ENCODE data around the gene TTLL11.

The TTLL11 gene

GRCh38 chr9:121947775-121948174 is 145.3 kb downstream of the TTLL11 start:
- DNase-seq (ENCODE audit: low spot score) = no peak
- no peak for TF ChIP-seq CTCF (IDR thresholded peaks at IDR 0.05; ENCODE audit: poor library complexity, severe bottlenecking)
- no peak overlapping the region for H3K27ac ChIP-seq (ENCODE audit: poor library complexity, severe bottlenecking)
- no peaks in the 10 kb centered on the region for H3K9me3 ChIP-seq (ENCODE audit: severe bottlenecking)
- H3K4me1 ChIP-seq (ENCODE audit: insufficient read depth, poor library complexity, severe bottlenecking) = peaks cover 31% of the 10 kb centered on the region
- no peaks in the 10 kb centered on the region for H3K27me3 ChIP-seq (ENCODE audit: insufficient read depth, poor library complexity, severe bottlenecking)
- no peak for ATAC-seq (ENCODE audit: low read depth)
- no peak overlapping the region for H3K4me3 ChIP-seq (ENCODE audit: severe bottlenecking)
- peaks cover 13% of the 10 kb centered on the region for H3K36me3 ChIP-seq (ENCODE audit: low read depth)

- Histone ChIP-seq H3K27ac (ENCODE audit: poor library complexity, severe bottlenecking) (peak overlapping the region; percentile 80), H3K9me3 (ENCODE audit: severe bottlenecking) (no peaks in the 10 kb centered on the region), H3K36me3 (ENCODE audit: low read depth) (peaks cover 13% of the 10 kb centered on the region), H3K4me1 (ENCODE audit: insufficient read depth, poor library complexity, severe bottlenecking) (peaks cover 31% of the 10 kb centered on the region), H3K4me3 (ENCODE audit: severe bottlenecking) (no peak overlapping the region), H3K27me3 (ENCODE audit: insufficient read depth, poor library complexity, severe bottlenecking) (no peaks in the 10 kb centered on the region)
- no peak for TF ChIP-seq CTCF (IDR thresholded peaks at IDR 0.05; ENCODE audit: poor library complexity, severe bottlenecking)
- DNase-seq (ENCODE audit: low spot score) (no peak), ATAC-seq (ENCODE audit: low read depth) (no peak)
Observed at GRCh38 chr9:121946465-121946864, 146.6 kb downstream of the TTLL11 start.

- no peak for DNase-seq (ENCODE audit: low spot score)
- H3K27ac ChIP-seq (ENCODE audit: poor library complexity, severe bottlenecking) = peak overlapping the region; percentile 80
- TF ChIP-seq CTCF (IDR thresholded peaks at IDR 0.05; ENCODE audit: poor library complexity, severe bottlenecking) = no peak
Observed at GRCh38 chr9:121945849-121946248, 147.3 kb downstream of the TTLL11 start.

GRCh38 chr9:121945281-121945680 is 147.8 kb downstream of the TTLL11 start:
- Histone ChIP-seq H3K27ac (ENCODE audit: poor library complexity, severe bottlenecking) (peak overlapping the region; percentile 80), H3K4me1 (ENCODE audit: insufficient read depth, poor library complexity, severe bottlenecking) (peaks cover 31% of the 10 kb centered on the region), H3K27me3 (ENCODE audit: insufficient read depth, poor library complexity, severe bottlenecking) (no peaks in the 10 kb centered on the region), H3K9me3 (ENCODE audit: severe bottlenecking) (no peaks in the 10 kb centered on the region), H3K36me3 (ENCODE audit: low read depth) (peaks cover 13% of the 10 kb centered on the region), H3K4me3 (ENCODE audit: severe bottlenecking) (no peak overlapping the region)
- TF ChIP-seq CTCF (IDR thresholded peaks at IDR 0.05; ENCODE audit: poor library complexity, severe bottlenecking) = no peak
- ATAC-seq (ENCODE audit: low read depth) (no peak), DNase-seq (ENCODE audit: low spot score) (no peak)

More at GRCh38 chr9:121945849-121946248, 147.3 kb downstream of the TTLL11 start:
- H3K27me3 ChIP-seq (ENCODE audit: insufficient read depth, poor library complexity, severe bottlenecking) = no peaks in the 10 kb centered on the region
- H3K4me3 ChIP-seq (ENCODE audit: severe bottlenecking) = no peak overlapping the region
- H3K9me3 ChIP-seq (ENCODE audit: severe bottlenecking) = no peaks in the 10 kb centered on the region
- ATAC-seq (ENCODE audit: low read depth) = peak; percentile 86
- H3K4me1 ChIP-seq (ENCODE audit: insufficient read depth, poor library complexity, severe bottlenecking) = peaks cover 31% of the 10 kb centered on the region
- H3K36me3 ChIP-seq (ENCODE audit: low read depth) = peaks cover 13% of the 10 kb centered on the region

- no peaks in the 10 kb centered on the region for H3K9me3 ChIP-seq (ENCODE audit: severe bottlenecking)
- H3K27ac ChIP-seq (ENCODE audit: poor library complexity, severe bottlenecking) = peak overlapping the region; percentile 80
- TF ChIP-seq CTCF (IDR thresholded peaks at IDR 0.05; ENCODE audit: poor library complexity, severe bottlenecking) = no peak
- H3K27me3 ChIP-seq (ENCODE audit: insufficient read depth, poor library complexity, severe bottlenecking) = no peaks in the 10 kb centered on the region
- no peak overlapping the region for H3K4me3 ChIP-seq (ENCODE audit: severe bottlenecking)
- H3K4me1 ChIP-seq (ENCODE audit: insufficient read depth, poor library complexity, severe bottlenecking) = peaks cover 31% of the 10 kb centered on the region
- ATAC-seq (ENCODE audit: low read depth) = peak; percentile 78
- DNase-seq (ENCODE audit: low spot score) = no peak
- H3K36me3 ChIP-seq (ENCODE audit: low read depth) = peaks cover 13% of the 10 kb centered on the region
Observed at GRCh38 chr9:121944711-121945191, 148.4 kb downstream of the TTLL11 start.

Data from RWPE2 (cell line).